WTC11 (cell line): ENCODE measurements around the gene LTN1. TPM values are rescaled to one million over a fixed set of nuclear protein-coding genes. Genes with fewer than 3 reads are reported as not detected.

ENCODE experiments used
- ATAC-seq: fragments of 200-7000 bp; cut with Tn5 transposase; 2 replicates; pipeline ENCODE4 v1.10.0; 2021; ENCODE audit warnings: mild to moderate bottlenecking, moderate library complexity
- CTCF ChIA-PET: fragments of 300-600 bp; sonication (Branson Sonifier 250); formaldehyde crosslinking; loops from one replicate; lab custom pipeline; 2021; ENCODE audit warnings: antibody characterized with exemption; lab: Charles Lee
- POLR2A ChIA-PET: fragments of 350-600 bp; sonication (Branson Sonifier 250); formaldehyde crosslinking; loops from one replicate; lab custom pipeline; 2021; ENCODE audit warnings: antibody characterized with exemption; lab: Charles Lee
- DNase-seq: peaks from one replicate; pipeline ENCODE4 v3.0.0; 2021; ENCODE audit warnings: low spot score
- H3K27ac Mint-ChIP-seq: 2 replicates; pipeline ENCODE4 v1.8.0; 2021; ENCODE audit warnings: mixed read lengths
- H3K27me3 Mint-ChIP-seq: 2 replicates; pipeline ENCODE4 v1.8.0; 2021; ENCODE audit warnings: low read depth, mild to moderate bottlenecking, moderate library complexity, mixed read lengths
- H3K36me3 Mint-ChIP-seq: 2 replicates; pipeline ENCODE4 v1.8.0; 2021; ENCODE audit warnings: mixed read lengths
- H3K4me1 Mint-ChIP-seq: 2 replicates; pipeline ENCODE4 v1.8.0; 2022; ENCODE audit warnings: mixed read lengths
- H3K4me3 Mint-ChIP-seq: 2 replicates; pipeline ENCODE4 v1.8.0; 2021; ENCODE audit warnings: mild to moderate bottlenecking, moderate library complexity, mixed read lengths
- H3K9me3 Mint-ChIP-seq: 2 replicates; pipeline ENCODE4 v1.8.0; 2021; ENCODE audit warnings: mixed read lengths
- ARID4B ChIP-seq: sonication (generic); formaldehyde crosslinking; IDR thresholded peaks from 2 replicates; pipeline ENCODE4 v1.8.0; 2023; ENCODE audit warnings: missing genetic modification reagents, mild to moderate bottlenecking, borderline replicate concordance
- CBFB ChIP-seq: sonication (generic); formaldehyde crosslinking; IDR thresholded peaks from 2 replicates; pipeline ENCODE4 v1.8.1; 2022; ENCODE audit warnings: mild to moderate bottlenecking, low read depth, missing genetic modification reagents
- ETV6 ChIP-seq: sonication (generic); formaldehyde crosslinking; IDR thresholded peaks from 2 replicates; pipeline ENCODE4 v1.8.1; 2022; ENCODE audit warnings: mild to moderate bottlenecking, missing genetic modification reagents
- FOXK1 ChIP-seq: sonication (generic); formaldehyde crosslinking; IDR thresholded peaks from 2 replicates; pipeline ENCODE4 v1.8.0; 2022; ENCODE audit warnings: mild to moderate bottlenecking, moderate library complexity, missing genetic modification reagents
- IRF2 ChIP-seq: sonication (generic); formaldehyde crosslinking; IDR thresholded peaks from 2 replicates; pipeline ENCODE4 v1.8.0; 2022; ENCODE audit warnings: low read depth, missing genetic modification reagents, borderline replicate concordance
- JAZF1 ChIP-seq: fragments of 250-450 bp; sonication (Bioruptor Pico); IDR thresholded peaks from 2 replicates; pipeline ENCODE4 v1.9.0; 2021; ENCODE audit warnings: moderate library complexity, mild to moderate bottlenecking, inconsistent platforms
- MYBL2 ChIP-seq: sonication (generic); formaldehyde crosslinking; IDR thresholded peaks from 2 replicates; pipeline ENCODE4 v1.8.1; 2023; ENCODE audit warnings: mild to moderate bottlenecking, moderate library complexity, missing genetic modification reagents
- NR1H2 ChIP-seq: sonication (generic); formaldehyde crosslinking; IDR thresholded peaks from 2 replicates; pipeline ENCODE4 v1.9.0; 2021; ENCODE audit warnings: mild to moderate bottlenecking, moderate library complexity, missing genetic modification reagents
- NR2C2 ChIP-seq: sonication (generic); formaldehyde crosslinking; IDR thresholded peaks from 2 replicates; pipeline ENCODE4 v1.8.0; 2022; ENCODE audit warnings: mild to moderate bottlenecking, missing genetic modification reagents
- NR3C1 ChIP-seq: sonication (generic); formaldehyde crosslinking; conservative IDR thresholded peaks from 2 replicates; pipeline ENCODE4 v1.8.1; 2023; ENCODE audit warnings: low read depth, mild to moderate bottlenecking, missing genetic modification reagents
- RORB ChIP-seq: fragments of 250-450 bp; sonication (Bioruptor Pico); IDR thresholded peaks from 2 replicates; pipeline ENCODE4 v1.9.0; 2021; ENCODE audit warnings: mild to moderate bottlenecking
- SMAD4 ChIP-seq: sonication (generic); formaldehyde crosslinking; IDR thresholded peaks from 2 replicates; pipeline ENCODE4 v1.8.0; 2022; ENCODE audit warnings: mild to moderate bottlenecking, missing genetic modification reagents
- SOX15 ChIP-seq: fragments of 250-450 bp; sonication (Bioruptor Pico); IDR thresholded peaks from 2 replicates; pipeline ENCODE4 v1.9.0; 2021; ENCODE audit warnings: mild to moderate bottlenecking
- SP1 ChIP-seq: sonication (generic); formaldehyde crosslinking; conservative IDR thresholded peaks from 2 replicates; pipeline ENCODE4 v1.8.1; 2022; ENCODE audit warnings: missing genetic modification reagents
- ZNF121 ChIP-seq: sonication (generic); formaldehyde crosslinking; IDR thresholded peaks from 2 replicates; pipeline ENCODE4 v1.8.0; 2023; ENCODE audit warnings: missing genetic modification reagents
- ZNF281 ChIP-seq: sonication (generic); formaldehyde crosslinking; IDR thresholded peaks from 2 replicates; pipeline ENCODE4 v1.8.0; 2023; ENCODE audit warnings: mild to moderate bottlenecking, missing genetic modification reagents
- ZNF423 ChIP-seq: fragments of 250-450 bp; sonication (Bioruptor Pico); IDR thresholded peaks from 2 replicates; pipeline ENCODE4 v2.1.2; 2022; ENCODE audit warnings: mild to moderate bottlenecking, moderate library complexity
- ZNF532 ChIP-seq: fragments of 250-450 bp; sonication (Bioruptor Pico); IDR thresholded peaks from 2 replicates; pipeline ENCODE4 v1.9.0; 2021; ENCODE audit warnings: mild to moderate bottlenecking, borderline replicate concordance
- ZNF671 ChIP-seq: fragments of 250-450 bp; sonication (Bioruptor Pico); IDR thresholded peaks from 2 replicates; pipeline ENCODE4 v1.8.0; 2021; ENCODE audit warnings: mild to moderate bottlenecking
- total RNA-seq: library from RNA; stranded (reverse); gene quantifications from 3 replicates; pipeline ENCODE4 v1.2.3, GENCODE V29; 2021
- TF ChIP-seq, protein P1 (sequence below): sonication (generic); formaldehyde crosslinking; IDR thresholded peaks from 2 replicates; pipeline ENCODE4 v1.8.1; 2022; ENCODE audit warnings: mild to moderate bottlenecking, moderate library complexity, missing genetic modification reagents

The LTN1 gene
- total RNA-seq, 1 experiment from 2014 or later: 23.0 TPM

- Mint-ChIP-seq H3K4me3 (no peak overlapping the region), H3K27ac (no peak overlapping the region), H3K27me3 (no peaks in the 10 kb centered on the region), H3K4me1 (no peaks in the 10 kb centered on the region), H3K9me3 (no peaks in the 10 kb centered on the region), H3K36me3 (peaks cover 33% of the 10 kb centered on the region)
- DNase-seq (no peak), ATAC-seq (no peak)
- TF ChIP-seq, protein P1, sequence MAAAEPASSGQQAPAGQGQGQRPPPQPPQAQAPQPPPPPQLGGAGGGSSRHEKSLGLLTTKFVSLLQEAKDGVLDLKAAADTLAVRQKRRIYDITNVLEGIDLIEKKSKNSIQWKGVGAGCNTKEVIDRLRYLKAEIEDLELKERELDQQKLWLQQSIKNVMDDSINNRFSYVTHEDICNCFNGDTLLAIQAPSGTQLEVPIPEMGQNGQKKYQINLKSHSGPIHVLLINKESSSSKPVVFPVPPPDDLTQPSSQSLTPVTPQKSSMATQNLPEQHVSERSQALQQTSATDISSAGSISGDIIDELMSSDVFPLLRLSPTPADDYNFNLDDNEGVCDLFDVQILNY: no peak
- TF ChIP-seq NR3C1 (CRISPR knock-in tag) (no peak), MYBL2 (CRISPR knock-in tag) (no peak), ZNF281 (CRISPR knock-in tag) (no peak), FOXK1 (no peak), SMAD4 (CRISPR knock-in tag) (no peak), ETV6 (no peak), RORB (no peak), SOX15 (CRISPR knock-in tag) (no peak), JAZF1 (CRISPR knock-in tag) (no peak), NR1H2 (CRISPR knock-in tag) (no peak), ZNF121 (no peak), IRF2 (no peak), NR2C2 (CRISPR knock-in tag) (no peak), SP1 (CRISPR knock-in tag) (no peak), ZNF671 (CRISPR knock-in tag) (no peak), CBFB (CRISPR knock-in tag) (no peak), ARID4B (CRISPR knock-in tag) (no peak)
- ChIA-PET CTCF (interaction anchor here (0.7 kb wide), 1 partner anchor 55 kb away, joined by 3 read pairs; no protein-coding TSS in a partner anchor), POLR2A (no interaction called here)
These were observed 43.4 kb downstream of the LTN1 start for GRCh38 chr21:28949318-28949717.

GRCh38 chr21:28944296-28944695, 48.4 kb downstream of the LTN1 start:
- no peak for DNase-seq
- Mint-ChIP-seq H3K27ac (no peak overlapping the region), H3K27me3 (no peaks in the 10 kb centered on the region), H3K4me3 (no peak overlapping the region)
- POLR2A ChIA-PET: no interaction called here
- TF ChIP-seq ZNF532 (no peak), ZNF423 (CRISPR knock-in tag) (no peak)
- TF ChIP-seq, all 79 proteins: peak for 0
- no peak for ATAC-seq
- H3K4me1 Mint-ChIP-seq: 0 out of 2 replicates have a peak, but pooled peaks cover 2% of the 10 kb centered on the region
- CTCF ChIA-PET: no interaction called here
- H3K36me3 Mint-ChIP-seq: peaks cover 24% of the 10 kb centered on the region
- no peaks in the 10 kb centered on the region for H3K9me3 Mint-ChIP-seq
